Stimulated activated CD4-positive, alpha-beta T cell treated with anti-CD3 and anti-CD28 coated beads, TNF-alpha, amount 100 ng/mL, for 24 hours (primary cell): ENCODE measurements around the gene PLCXD3.
"Not testable (repeated sequence)": the region's sequence is repeated elsewhere in the genome, so short reads cannot be mapped to it uniquely, and the experiment has no call there.

ENCODE experiments used
- DNase-seq, 3 experiments: peaks; one replicate each; pipeline ENCODE4 v3.0.0-alpha.2; 2020; ENCODE audit warnings: low read depth in 3 of 3

Gene PLCXD3

GRCh38 chr5:41347569-41347968 is 162.8 kb downstream of the PLCXD3 start:
- no peak for DNase-seq

- no peak for DNase-seq
These were observed 163.8 kb downstream of the PLCXD3 start for GRCh38 chr5:41346609-41347008.

DNA sequence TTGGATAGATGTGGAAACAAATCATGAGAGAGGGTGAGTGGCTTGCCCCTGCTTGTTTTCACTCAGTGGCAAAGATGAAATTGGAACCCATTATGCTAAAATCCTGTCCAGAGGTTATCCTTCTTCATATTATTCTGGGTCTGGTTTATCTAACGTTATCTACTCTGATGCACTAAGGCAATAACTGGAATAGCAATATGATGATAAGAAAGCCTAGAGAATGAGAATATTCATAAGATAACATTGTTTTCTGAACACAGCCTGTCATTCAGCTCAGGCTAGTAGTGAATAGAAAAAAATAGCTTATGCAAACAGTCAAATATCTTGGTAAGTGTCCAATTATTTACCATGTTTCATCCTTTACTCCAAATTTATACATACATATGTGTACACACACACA is 165.1 kb downstream of the PLCXD3 start:
- DNase-seq: no peak

GRCh38 chr5:41339339-41339738 is 171.1 kb downstream of the PLCXD3 start:
- no peak for DNase-seq

- no peak for DNase-seq
These were observed 172.2 kb downstream of the PLCXD3 start for GRCh38 chr5:41338136-41338675.

- DNase-seq: no peak
These were observed 172.7 kb downstream of the PLCXD3 start for GRCh38 chr5:41337724-41338123.

- DNase-seq: no peak
These were observed 173.2 kb downstream of the PLCXD3 start for GRCh38 chr5:41337216-41337615.

DNA sequence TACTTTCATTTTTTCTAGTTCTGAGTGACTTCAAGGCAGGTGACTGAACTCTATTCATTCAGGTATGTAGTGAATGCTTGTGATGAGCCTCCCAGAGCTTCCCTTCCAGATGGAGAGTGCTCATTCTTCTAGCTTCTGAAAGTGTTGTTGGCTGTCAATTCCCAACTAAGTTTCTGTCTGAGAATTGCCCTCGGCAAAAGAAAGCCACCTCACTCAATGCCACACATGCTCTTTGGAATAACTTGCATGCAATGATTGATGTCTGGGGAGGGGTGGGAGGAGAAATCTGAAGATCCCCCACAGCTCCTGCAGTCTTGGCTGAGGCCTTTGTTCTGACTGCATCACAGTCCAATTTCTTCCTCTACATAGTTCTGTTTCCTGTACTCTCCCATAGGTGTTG is 173.9 kb downstream of the PLCXD3 start:
- DNase-seq: no peak

DNA sequence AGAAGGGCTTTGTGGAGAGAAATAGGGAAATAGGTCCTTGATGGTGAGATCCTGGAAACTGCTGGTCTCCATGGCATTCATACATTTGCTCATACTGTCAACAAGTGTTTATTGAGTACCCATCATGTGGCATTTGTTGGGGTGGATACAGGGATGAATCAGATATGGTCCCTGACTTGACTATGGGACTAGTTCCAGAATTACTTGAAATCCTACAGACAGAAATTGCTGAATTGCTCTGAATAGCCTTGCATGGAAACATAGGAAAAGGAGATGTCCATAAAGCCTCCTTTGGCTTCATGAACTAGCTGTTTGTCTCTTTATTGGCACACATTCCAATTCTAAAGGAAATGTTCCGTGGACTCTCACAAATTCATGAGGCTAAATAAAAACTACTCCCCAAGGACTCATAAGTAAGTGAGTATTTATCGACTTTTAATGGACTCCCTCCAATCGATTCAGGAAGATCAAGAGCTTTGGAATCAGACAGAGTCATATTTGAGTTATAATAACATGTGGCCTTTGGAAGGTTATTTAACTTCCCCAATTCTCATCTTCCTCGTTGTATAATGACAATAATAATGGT is 174.7 kb downstream of the PLCXD3 start:
- no peak for DNase-seq

DNA sequence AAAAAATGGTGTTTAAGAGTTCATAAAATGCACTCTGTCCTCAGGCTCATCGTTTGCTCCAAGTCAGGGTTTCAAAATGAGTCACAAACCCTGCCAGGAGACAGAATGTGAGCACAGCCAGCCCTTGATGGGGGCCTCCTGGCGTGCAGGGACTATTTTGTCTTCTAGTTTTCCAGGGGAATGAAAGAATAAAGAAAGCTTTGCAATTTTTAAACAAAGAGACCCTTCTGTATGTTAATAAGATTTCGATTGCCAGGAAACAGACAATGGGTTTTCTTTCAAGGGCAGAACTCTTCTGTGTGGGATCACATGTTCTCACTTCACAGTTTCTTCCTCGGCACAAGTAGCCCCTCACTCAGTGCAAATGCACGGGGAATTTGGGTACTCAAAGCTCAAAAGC is 175.6 kb downstream of the PLCXD3 start:
- no peak for DNase-seq

GRCh38 chr5:41334221-41334620 is 176.2 kb downstream of the PLCXD3 start:
- DNase-seq: no peak

- no peak for DNase-seq
These were observed 185.3 kb downstream of the PLCXD3 start for GRCh38 chr5:41325074-41325473.

DNA sequence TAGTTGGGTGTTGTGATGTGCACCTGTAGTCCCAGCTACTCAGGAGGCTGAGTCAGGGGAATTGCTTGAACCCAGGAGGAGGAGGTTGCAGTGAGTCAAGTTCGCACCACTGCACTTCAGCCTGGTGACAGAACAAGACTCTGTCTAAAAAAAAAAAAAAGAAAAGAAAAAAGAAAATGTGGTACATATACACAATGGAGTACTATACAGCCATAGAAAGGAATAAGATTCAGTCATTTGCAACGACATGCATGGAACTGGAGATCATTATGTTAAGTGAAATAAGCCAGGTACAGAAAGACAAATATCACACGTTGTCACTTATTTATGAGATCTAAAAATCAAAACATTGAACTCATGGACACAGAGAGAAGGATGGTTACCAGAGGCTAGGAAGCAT is 187.6 kb downstream of the PLCXD3 start:
- DNase-seq: not testable (repeated sequence)

GRCh38 chr5:41312478-41313060 is 197.8 kb downstream of the PLCXD3 start:
- DNase-seq: no peak

DNA sequence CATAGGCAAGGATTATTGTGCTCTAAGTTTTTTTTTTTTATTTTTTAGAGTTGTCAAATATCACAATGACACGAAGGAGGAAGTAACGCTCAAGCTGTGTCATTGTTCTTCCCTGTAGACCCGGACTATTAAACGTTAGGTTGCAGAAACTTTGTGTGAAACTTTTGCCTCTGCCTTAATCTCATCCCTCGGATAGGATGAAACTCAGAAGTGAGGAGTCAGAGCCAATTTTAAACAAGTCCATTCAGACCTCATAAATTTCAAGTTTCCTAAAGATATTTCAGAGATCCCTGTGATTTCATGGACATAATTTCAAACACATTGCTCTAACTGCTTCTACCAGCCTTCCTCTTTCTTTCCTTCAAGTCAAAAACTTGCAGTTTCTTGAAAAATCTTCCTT is 198.3 kb downstream of the PLCXD3 start:
- DNase-seq: no peak

DNA sequence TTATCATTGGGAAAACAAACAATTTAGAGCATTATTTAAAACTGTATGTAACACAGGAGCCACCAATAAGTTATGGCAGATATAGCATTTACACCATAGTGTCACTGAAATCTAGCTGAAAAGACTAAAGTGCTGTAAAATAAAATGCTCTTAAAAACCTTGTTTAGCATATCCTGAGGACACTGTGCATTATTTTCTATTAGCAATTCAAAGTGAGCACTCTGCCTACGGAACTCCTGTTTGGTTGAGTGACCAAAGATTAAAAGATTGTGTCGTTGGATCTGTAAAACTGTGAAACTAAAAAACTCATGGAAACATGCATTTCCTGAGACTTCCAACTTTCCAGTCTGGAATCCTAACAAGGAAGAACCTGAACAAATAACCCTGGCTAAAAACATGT is 201.1 kb downstream of the PLCXD3 start:
- no peak for DNase-seq

DNA sequence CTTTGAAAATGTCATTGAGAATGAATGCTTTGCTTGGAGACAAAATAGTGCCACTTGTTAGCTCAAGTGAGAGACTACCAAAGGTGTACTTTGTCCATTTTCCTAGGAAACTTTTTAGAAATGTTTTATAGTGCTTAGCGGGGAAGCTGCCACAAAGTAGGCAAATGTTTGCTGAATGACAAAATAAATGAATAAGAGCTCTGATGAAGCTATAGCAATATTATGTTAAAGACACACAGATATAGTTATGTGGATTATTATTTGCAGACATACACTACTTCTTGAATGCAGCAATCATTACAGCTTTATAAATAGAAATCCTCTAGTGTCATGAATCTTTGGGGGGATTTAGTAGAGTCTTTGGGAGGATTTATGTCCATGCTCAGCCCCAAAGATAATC is 204.4 kb downstream of the PLCXD3 start:
- no peak for DNase-seq

DNA sequence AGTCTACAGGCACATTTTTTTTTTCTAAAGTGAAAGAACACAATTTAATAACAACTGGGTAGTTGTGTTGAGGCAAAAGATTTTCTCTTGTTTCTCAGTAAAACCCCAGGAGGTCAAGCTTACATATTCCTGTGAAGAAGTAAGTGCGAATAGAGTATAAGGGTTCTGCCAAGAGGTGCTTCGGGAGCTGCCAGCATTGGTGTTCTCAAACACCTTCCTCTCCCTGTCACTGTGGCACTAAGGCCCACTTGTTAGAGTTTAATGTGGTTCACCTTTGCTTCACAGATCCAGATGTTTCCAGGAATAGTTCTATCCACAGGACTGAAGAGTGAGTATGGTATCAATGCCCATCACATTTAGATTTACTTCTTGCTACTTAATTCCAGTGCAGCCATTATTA is 205.3 kb downstream of the PLCXD3 start:
- DNase-seq: no peak

DNA sequence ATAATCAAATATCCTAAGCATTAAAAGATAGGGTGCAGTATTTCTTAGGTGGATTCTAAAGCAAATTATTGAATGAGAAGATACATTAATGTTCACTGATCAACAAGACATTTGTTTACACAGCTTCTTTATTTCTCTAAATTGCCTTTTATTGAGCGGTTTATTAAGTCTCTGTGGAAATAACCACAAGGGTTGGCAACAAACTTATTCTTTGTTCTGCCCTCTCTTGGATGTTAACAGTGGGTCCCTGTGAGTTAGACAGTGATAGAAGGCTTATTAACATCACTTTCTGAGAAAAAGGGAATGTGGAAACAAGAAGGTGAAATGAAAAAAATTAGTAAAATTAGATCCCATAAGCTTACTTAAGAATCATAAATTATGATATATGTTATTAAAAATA is 214.3 kb downstream of the PLCXD3 start:
- no peak for DNase-seq

GRCh38 chr5:41291323-41291722 is 219.1 kb downstream of the PLCXD3 start:
- DNase-seq: no peak

- no peak for DNase-seq
These were observed 219.6 kb downstream of the PLCXD3 start for GRCh38 chr5:41290810-41291209.

DNA sequence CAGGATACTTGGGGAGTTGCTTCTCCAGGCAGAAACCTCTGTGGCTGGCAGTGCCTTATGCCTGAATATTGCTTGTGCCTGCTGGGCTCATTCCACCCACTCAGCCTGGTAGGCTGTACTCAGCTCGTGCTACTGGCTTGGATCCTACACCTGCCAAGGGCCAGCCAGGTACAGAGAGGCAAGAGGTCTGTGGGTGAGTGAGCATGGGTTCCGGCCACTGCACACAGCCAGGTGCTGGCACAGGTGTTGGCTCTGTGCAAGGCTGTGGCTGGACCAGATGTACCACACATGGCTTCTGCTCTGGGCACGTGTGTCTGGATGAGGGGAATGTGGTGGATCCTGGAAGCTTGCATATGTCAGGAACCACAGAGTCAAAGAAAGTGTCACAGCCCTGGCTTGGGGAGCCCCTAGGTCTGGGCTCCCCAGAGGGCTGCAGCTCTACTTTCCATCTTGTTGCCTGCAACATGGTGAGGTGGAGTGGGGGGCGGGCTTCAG is 220.4 kb downstream of the PLCXD3 start:
- no peak for DNase-seq

DNA sequence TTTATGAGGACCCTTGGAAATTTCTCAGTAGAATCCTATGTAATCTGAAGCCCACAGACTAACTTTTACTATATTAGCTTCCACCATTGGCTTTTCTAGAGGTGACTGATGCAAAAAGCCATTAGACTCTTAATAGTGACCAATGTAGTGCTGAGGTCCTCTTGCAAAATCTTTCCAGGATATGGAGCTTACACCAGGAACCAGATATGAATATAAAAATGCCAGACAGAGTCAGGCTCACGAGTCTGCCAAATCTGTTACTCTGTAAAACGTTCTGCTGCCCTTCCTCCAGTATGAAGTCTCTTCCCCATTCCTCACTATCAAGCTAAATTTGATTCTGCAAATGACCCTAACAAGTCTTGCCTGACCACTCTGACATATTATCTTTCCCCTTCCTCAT is 223.7 kb downstream of the PLCXD3 start:
- no peak for DNase-seq

DNA sequence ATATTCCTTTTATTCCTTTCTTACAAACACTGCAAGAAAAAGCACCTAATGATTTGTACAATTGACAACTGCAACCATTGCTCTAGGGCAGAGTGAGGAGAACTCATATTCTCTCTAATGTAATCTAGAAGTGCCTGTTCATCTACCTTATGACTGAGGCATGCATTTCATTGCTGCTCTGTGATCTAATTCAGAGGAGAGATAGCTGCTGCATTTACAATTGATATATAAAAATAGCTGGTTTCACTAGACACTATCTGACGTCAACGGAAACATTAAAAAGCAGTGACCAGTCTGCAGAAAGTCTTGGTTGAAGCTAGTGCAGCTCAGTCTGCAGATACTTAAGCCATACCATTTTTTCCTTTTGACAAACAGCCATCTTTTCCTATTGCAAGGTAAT is 224.2 kb downstream of the PLCXD3 start:
- no peak for DNase-seq
